ENCODE results near the gene ZIC2. TPM values are rescaled to one million over a fixed set of nuclear protein-coding genes. Genes with fewer than 3 reads are reported as not detected.
A peak's percentile ranks its signal among the peaks of the same experiment; 100 is the strongest.
"Not testable (repeated sequence)": the region's sequence is repeated elsewhere in the genome, so short reads cannot be mapped to it uniquely, and the experiment has no call there.

Gene ZIC2
- total RNA-seq, 1 donor from 2014 or later = not detected

- DNase-seq (ENCODE audit: low read depth) = no peak
- H3K36me3 ChIP-seq (ENCODE audit: control insufficient read depth, insufficient read depth, low read length) = no peaks in the 10 kb centered on the region
- TF ChIP-seq, protein P1, sequence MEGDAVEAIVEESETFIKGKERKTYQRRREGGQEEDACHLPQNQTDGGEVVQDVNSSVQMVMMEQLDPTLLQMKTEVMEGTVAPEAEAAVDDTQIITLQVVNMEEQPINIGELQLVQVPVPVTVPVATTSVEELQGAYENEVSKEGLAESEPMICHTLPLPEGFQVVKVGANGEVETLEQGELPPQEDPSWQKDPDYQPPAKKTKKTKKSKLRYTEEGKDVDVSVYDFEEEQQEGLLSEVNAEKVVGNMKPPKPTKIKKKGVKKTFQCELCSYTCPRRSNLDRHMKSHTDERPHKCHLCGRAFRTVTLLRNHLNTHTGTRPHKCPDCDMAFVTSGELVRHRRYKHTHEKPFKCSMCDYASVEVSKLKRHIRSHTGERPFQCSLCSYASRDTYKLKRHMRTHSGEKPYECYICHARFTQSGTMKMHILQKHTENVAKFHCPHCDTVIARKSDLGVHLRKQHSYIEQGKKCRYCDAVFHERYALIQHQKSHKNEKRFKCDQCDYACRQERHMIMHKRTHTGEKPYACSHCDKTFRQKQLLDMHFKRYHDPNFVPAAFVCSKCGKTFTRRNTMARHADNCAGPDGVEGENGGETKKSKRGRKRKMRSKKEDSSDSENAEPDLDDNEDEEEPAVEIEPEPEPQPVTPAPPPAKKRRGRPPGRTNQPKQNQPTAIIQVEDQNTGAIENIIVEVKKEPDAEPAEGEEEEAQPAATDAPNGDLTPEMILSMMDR (IDR thresholded peaks at IDR 0.05; ENCODE audit: insufficient read depth, low read length, severe bottlenecking) = no peak
- H3K27me3 ChIP-seq (ENCODE audit: control insufficient read depth, insufficient read depth, low read length) = no peaks in the 10 kb centered on the region
- no peak for FAIRE-seq
- H3K4me3 ChIP-seq (ENCODE audit: low read depth, low read length) = no peak overlapping the region
These were observed 48.3 kb downstream of the ZIC2 start for GRCh38 chr13:100029933-100030332.

DNA sequence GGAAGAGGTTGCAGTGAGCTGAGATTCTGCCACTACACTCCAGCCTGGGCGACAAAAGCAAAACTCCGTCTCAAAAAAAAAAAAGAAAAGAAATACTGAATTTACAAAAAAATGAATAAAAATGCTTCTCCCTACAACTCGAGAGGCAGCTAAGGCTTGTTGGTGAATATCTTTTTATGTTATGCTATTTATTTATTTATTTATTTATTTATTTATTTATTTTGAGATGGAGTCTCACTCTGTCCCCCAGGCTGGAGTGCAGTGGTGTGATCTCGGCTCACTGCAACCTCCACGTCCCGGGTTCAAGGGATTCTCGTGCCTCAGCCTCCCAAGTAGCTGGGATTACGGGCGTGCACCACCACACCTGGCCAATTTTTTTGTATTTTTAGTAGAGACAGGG lies 51.1 kb downstream of the ZIC2 start:
- not testable (repeated sequence) for DNase-seq (ENCODE audit: low read depth); H3K27me3 ChIP-seq (ENCODE audit: control insufficient read depth, insufficient read depth, low read length); FAIRE-seq; H3K36me3 ChIP-seq (ENCODE audit: control insufficient read depth, insufficient read depth, low read length); H3K4me3 ChIP-seq (ENCODE audit: low read depth, low read length)

GRCh38 chr13:100035936-100036335 lies 54.4 kb downstream of the ZIC2 start:
- Histone ChIP-seq H3K36me3 (ENCODE audit: control insufficient read depth, insufficient read depth, low read length) (no peaks in the 10 kb centered on the region), H3K27me3 (ENCODE audit: control insufficient read depth, insufficient read depth, low read length) (no peaks in the 10 kb centered on the region), H3K4me3 (ENCODE audit: low read depth, low read length) (no peak overlapping the region)
- peak; percentile 7 for DNase-seq (ENCODE audit: low read depth)
- FAIRE-seq = no peak
- TF ChIP-seq, protein P1 (IDR thresholded peaks at IDR 0.05; ENCODE audit: insufficient read depth, low read length, severe bottlenecking) = no peak

Other genes starting within 250 kb of the ZIC2 start
- gene ZIC5, start 10.0 kb upstream of the ZIC2 start, total RNA-seq = not detected in 2 replicates
- 23.9 and 27.1 TPM in 2 replicates for gene PCCA, start 107.3 kb downstream of the ZIC2 start, total RNA-seq